Brain pericyte (primary cell): ENCODE measurements around the gene IGFALS.
A peak's percentile ranks its signal among the peaks of the same experiment; 100 is the strongest.

Experiments
- DNase-seq: peaks from one replicate; pipeline ENCODE4 v3.0.0-alpha.2; 2012; ENCODE audit warnings: low read depth, low spot score

The IGFALS gene

GRCh38 chr16:1793578-1794220 lies at the start of gene IGFALS:
Gene IGFALS, minus strand, starts transcription at chr16:1793705. Its CDS starts 53 bp downstream, at chr16:1793652.
- DNase-seq: no peak

- no peak for DNase-seq
Observed at GRCh38 chr16:1839554-1839953, 46.0 kb upstream of the IGFALS start.

GRCh38 chr16:1834096-1834495 lies 40.6 kb upstream of the IGFALS start:
- DNase-seq: no peak

- no peak for DNase-seq
Observed at GRCh38 chr16:1832838-1833454, 39.4 kb upstream of the IGFALS start.

GRCh38 chr16:1831186-1832075 lies 37.9 kb upstream of the IGFALS start:
- no peak for DNase-seq

DNA sequence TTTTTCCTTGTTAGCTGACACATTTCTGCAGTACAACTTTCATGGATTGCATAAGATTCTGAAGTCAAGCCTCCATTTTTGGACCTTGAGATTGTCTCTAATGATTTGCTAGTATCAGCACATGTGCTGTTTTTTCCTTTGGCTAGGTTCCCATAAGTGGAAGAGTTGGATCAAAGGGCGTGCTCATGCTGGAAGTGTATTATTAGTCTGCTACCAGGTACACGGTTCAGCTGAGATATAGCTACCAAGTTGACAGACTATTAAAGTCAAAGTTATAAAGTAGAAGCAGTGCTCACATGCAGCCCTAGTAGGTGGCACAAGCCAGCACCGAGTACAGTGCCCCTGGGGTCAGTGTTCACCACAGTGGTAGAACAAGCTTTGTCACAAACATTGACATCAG lies 36.7 kb upstream of the IGFALS start:
- DNase-seq: no peak

- DNase-seq: no peak
Observed at GRCh38 chr16:1828645-1829410, 35.3 kb upstream of the IGFALS start.

- DNase-seq: peak; percentile 97
Observed at GRCh38 chr16:1826691-1827573, 33.4 kb upstream of the IGFALS start, which contains the start of the genes FAHD1 and HAGH. Gene FAHD1, plus strand, starts transcription at chr16:1827206. Its CDS starts 33 bp downstream, at chr16:1827239. Gene HAGH, minus strand, starts transcription at chr16:1826825. Its CDS starts 38 bp downstream, at chr16:1826787.

- no peak for DNase-seq
Observed at GRCh38 chr16:1825864-1826690, 32.6 kb upstream of the IGFALS start.

DNA sequence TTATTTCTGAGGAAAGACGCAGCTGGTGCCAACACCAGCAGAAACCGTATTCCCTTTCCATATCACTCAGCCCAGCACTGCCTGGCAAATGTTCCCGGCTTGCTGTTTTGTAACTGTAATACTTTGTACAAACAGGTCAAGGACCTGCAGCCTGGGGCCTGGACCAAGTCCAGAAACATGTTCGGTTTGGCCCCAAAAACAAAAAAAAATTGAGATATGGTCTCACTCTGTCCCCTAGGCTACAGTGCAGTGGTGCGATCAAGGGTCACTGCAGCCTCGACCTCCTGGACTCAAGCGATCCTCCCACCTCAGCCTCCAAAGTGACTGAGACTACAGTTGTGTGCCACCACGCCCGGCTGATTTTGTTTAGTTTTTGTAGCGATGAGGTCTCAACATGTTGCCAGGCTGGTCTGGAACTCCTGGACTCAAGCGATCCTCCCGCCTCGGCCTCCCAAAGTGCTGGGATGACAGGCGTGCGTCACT lies 31.9 kb upstream of the IGFALS start:
- no peak for DNase-seq

DNA sequence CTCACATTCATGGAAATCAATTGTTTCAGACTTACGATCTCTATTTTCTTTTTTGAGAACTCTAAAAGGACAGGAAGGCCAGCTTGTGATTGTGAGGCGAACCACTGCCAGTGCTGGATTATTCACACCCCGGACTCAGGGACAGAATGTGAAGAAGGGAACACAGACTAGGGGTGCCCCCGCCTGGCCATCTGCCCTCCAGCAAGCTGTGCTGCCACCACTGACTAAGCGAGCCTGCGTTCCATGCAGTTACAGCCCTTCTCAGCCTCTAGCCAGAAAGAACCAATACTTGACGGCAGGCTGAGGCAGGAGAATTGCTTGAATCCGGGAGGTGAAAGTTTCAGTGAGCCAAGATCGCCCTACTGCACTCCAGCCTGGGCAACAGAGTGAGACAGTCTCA lies 30.3 kb upstream of the IGFALS start:
- no peak for DNase-seq

GRCh38 chr16:1822801-1823200 lies 29.3 kb upstream of the IGFALS start:
- no peak for DNase-seq

- no peak for DNase-seq
Observed at GRCh38 chr16:1821861-1822611, 28.5 kb upstream of the IGFALS start.

DNA sequence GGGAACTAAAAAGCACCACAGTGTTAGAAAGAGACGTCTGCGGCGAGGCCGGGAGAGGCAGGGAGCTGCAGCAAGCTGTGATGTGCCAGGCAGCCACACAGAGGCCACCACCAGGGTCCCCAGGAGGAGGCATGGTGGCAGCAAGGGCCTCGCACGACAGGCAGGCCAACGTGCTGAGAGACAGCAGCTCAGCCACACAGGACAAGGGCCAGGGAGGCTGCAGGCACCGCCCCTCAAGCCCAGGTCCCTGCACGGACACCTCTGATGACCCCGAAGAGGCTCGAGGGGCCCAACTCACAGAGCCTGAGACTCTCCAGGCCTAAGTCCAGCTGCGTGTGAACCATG lies 27.4 kb upstream of the IGFALS start:
- no peak for DNase-seq

- no peak for DNase-seq
Observed at GRCh38 chr16:1820096-1820945, 26.8 kb upstream of the IGFALS start.

DNA sequence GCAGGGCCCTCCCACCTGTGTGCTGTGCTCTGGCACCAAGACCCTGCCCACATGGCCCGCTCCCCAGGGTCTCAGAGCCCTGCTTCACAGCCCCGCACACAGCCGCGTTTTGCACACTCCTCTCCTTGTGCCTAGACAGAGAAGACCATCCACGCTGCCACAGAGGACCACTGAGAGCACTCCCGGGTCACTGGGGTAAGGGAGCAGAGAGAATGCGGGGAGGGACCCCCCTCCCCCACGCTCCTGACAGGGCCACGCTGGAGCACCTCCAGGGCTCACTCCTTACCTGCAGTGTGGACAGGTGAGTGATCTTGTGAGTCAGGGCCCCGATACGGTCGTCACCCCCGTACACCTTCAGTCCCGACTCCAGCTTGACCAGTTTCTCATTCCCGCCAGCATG lies 26.1 kb upstream of the IGFALS start:
- DNase-seq: no peak

DNA sequence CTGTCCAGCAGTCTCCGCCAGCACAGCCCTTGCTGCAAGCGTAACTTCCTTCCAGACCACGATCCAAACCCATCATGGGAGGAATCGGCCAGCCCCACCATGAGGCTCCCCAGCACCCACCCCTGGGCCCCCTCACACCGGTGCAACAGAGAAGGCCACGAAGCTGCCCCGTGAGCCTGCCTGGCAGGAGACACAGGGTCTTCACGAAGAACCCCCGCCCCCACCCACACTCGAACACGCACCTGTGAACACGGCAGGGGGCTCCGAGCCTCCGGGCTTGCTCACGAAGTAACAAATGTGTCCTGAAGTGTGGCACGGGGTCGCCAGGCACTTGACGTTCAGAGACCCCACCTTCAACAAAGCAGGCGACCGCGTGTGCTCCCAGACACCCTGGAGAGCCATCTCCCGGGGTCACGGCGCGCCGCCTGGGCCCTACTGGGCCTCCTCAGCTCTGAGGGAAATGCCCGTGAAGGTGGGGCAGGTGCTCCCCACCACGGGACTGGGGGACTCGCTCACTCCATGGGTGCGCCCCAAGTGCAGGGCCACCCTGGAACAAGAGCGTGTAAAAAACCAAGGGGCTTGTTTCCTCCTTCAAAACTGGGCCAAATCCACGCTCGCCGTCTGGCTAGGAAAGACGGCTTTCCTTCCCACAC lies 25.5 kb upstream of the IGFALS start:
- no peak for DNase-seq
